Measurements from ENCODE around the gene U2AF2.

DNA sequence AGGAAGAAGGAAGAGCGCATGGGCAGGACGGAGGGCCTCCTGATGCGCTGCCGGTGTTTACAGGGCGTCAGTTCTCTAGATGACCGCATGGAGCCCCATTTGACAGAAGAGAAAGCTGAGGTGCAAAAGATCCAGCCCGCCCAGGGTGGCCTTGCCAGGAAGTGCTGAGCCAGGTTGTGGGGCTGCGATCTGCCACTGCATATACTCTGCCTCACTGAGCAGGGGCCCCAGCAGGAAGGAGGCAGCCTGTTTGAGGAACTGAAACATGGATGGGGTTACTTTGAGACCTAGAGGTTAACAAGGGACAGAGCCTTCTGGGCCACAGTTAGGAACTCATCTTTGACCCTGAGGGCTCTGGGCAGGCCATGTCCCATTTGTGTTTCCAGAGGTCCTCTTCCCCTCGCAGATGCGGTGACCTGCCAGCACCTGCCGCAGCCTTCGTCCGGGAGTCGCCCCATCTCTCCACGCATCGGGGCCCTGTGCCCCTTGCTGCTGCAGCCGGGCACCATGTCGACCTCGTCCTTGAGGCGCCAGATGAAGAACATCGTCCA lies 23.4 kb downstream of the U2AF2 start:
- no peak for TF ChIP-seq CTCF (optimal IDR thresholded peaks at IDR 0.05 in 1 of 3, IDR thresholded peaks at IDR 0.05 in 1 of 3, conservative IDR thresholded peaks at IDR 0.05 in 1 of 3; ENCODE audit: extremely low read depth in 1 of 3, insufficient read depth in 2 of 3, low read length in 3 of 3)
- TF ChIP-seq EZH2 (IDR thresholded peaks at IDR 0.05; ENCODE audit: low read length) = no peak

Data from keratinocyte (primary cell).